SK-N-SH (cell line): Measurements from ENCODE around the gene WASL. TPM values are rescaled to one million over a fixed set of nuclear protein-coding genes. Genes with fewer than 3 reads are reported as not detected.

Experiments used
- CTCF ChIA-PET: fragments of 300-600, 350-600 bp; formaldehyde crosslinking; extraction: SDS; loops from one replicate; lab custom pipeline; 2021; lab: Yijun Ruan, JAX
- POLR2A ChIA-PET: fragments of 350-600 bp; sonication (Branson Sonifier 250); formaldehyde crosslinking; extraction: SDS; loops from one replicate; lab custom pipeline; 2020; ENCODE audit warnings: antibody characterized with exemption, inconsistent platforms; lab: Yijun Ruan, JAX
- DNase-seq: peaks from one replicate; pipeline ENCODE4 v3.0.0; 2012
- H2AFZ ChIP-seq: fragments of 200-600 bp; sonication (generic); 2 replicates; pipeline ENCODE4 v1.8.1; 2016; ENCODE audit warnings: antibody characterized with exemption, mild to moderate bottlenecking, low read depth
- H3F3A ChIP-seq: fragments of 200-600 bp; sonication (generic); replicated peaks from 2 replicates; pipeline ENCODE3; 2016; ENCODE audit warnings: antibody characterized with exemption, mild to moderate bottlenecking; ENCODE audit not compliant: insufficient read depth
- H3K27ac ChIP-seq, 2 experiments: fragments of 200-500 bp in 1 of 2; fragments of 200-600 bp in 1 of 2; sonication (Bioruptor generic) in 1 of 2; sonication (generic), shearing (Covaris generic) in 1 of 2; 2 replicates each; pipeline versions ENCODE4 v1.5.1 to v1.6.1; 2014 to 2016; ENCODE audit warnings: low read depth in 2 of 2, inconsistent platforms in 1 of 2, low read length in 1 of 2, mild to moderate bottlenecking in 1 of 2, mixed read lengths in 1 of 2
- H3K27me3 ChIP-seq: fragments of 200-600 bp; sonication (generic), shearing (Covaris generic); 2 replicates; pipeline ENCODE4 v1.6.1; 2016; ENCODE audit warnings: mixed run types; ENCODE audit not compliant: insufficient read depth
- H3K36me3 ChIP-seq, 2 experiments: fragments of 200-500 bp in 1 of 2; fragments of 200-600 bp in 1 of 2; sonication (Bioruptor generic) in 1 of 2; sonication (generic) in 1 of 2; replicated peaks in 1 of 2; 2 replicates each; pipeline versions ENCODE3 to v1.5.1; 2014 to 2016; ENCODE audit warnings: low read length in 1 of 2, mild to moderate bottlenecking in 1 of 2; ENCODE audit not compliant: insufficient read depth in 2 of 2, control insufficient read depth in 1 of 2
- H3K4me1 ChIP-seq, 2 experiments: fragments of 200-500 bp in 1 of 2; fragments of 200-600 bp in 1 of 2; sonication (Bioruptor generic) in 1 of 2; sonication (generic), shearing (Covaris generic) in 1 of 2; 2 replicates each; pipeline versions ENCODE4 v1.5.1 to v1.6.1; 2014 to 2016; ENCODE audit warnings: low read depth in 1 of 2, low read length in 1 of 2, mixed run types in 1 of 2; ENCODE audit not compliant: insufficient read depth in 2 of 2, control insufficient read depth in 1 of 2
- H3K4me2 ChIP-seq: fragments of 200-600 bp; sonication (generic), shearing (Covaris generic); 2 replicates; pipeline ENCODE4 v1.6.1; 2017; ENCODE audit warnings: mixed run types
- H3K4me3 ChIP-seq, 2 experiments: fragments of 200-500 bp in 1 of 2; fragments of 200-600 bp in 1 of 2; sonication (Bioruptor generic) in 1 of 2; sonication (generic), shearing (Covaris generic) in 1 of 2; 2 replicates each; pipeline versions ENCODE4 v1.5.1 to v1.8.1; 2014 to 2016; ENCODE audit warnings: low read depth in 2 of 2, inconsistent platforms in 1 of 2, low read length in 1 of 2, mild to moderate bottlenecking in 1 of 2, mixed read lengths in 1 of 2, moderate library complexity in 1 of 2
- H3K79me2 ChIP-seq: fragments of 200-600 bp; sonication (generic); 2 replicates; pipeline ENCODE4 v1.8.1; 2017; ENCODE audit warnings: mild to moderate bottlenecking; ENCODE audit not compliant: insufficient read depth
- H3K9ac ChIP-seq: fragments of 200-600 bp; sonication (generic); 2 replicates; pipeline ENCODE4 v1.6.1; 2017; ENCODE audit warnings: mixed run types
- H3K9me2 ChIP-seq: fragments of 200-600 bp; sonication (generic); 2 replicates; pipeline ENCODE4 v1.6.1; 2017; ENCODE audit warnings: mixed run types
- H3K9me3 ChIP-seq: fragments of 200-600 bp; sonication (generic); 2 replicates; pipeline ENCODE4 v1.6.1; 2017; ENCODE audit warnings: mixed run types, mild to moderate bottlenecking, moderate library complexity
- H4K20me1 ChIP-seq: fragments of 200-600 bp; sonication (generic); 2 replicates; pipeline ENCODE4 v1.6.1; 2017; ENCODE audit warnings: mild to moderate bottlenecking, mixed run types; ENCODE audit not compliant: insufficient read depth
- EP300 ChIP-seq, 2 experiments: IDR thresholded peaks; 2 replicates each; pipeline versions ENCODE4 v1.4.0 to v1.6.1; 2012; ENCODE audit warnings: borderline replicate concordance in 1 of 2, low read depth in 1 of 2, low read length in 1 of 2
- GATA2 ChIP-seq: sonication (generic); formaldehyde crosslinking; IDR thresholded peaks from 2 replicates; pipeline ENCODE4 v1.5.0; 2020; ENCODE audit warnings: mild to moderate bottlenecking, missing genetic modification reagents
- JUND ChIP-seq: IDR thresholded peaks from 2 replicates; pipeline ENCODE4 v1.4.0; 2012
- RCOR1 ChIP-seq: fragments of 150-350 bp; IDR thresholded peaks from 2 replicates; pipeline ENCODE4 v1.6.1; 2017; ENCODE audit warnings: antibody characterized with exemption, low read length
- TCF12 ChIP-seq: IDR thresholded peaks from 2 replicates; pipeline ENCODE4 v1.4.0; 2012
- WGBS: methylation state at CpG from one replicate; pipeline ENCODE4 v1.1.6; 2017; ENCODE audit warnings: low lambda C conversion rate; 5-methylcytosine and 5-hydroxymethylcytosine counted together
- polyA plus RNA-seq, 3 experiments: library from polyadenylated mRNA; depleted of rRNA; stranded (reverse); fragments of >200 nt; gene quantifications; 2 replicates each; pipeline ENCODE4 v1.2.3, GENCODE V29; 2012
- TF ChIP-seq, protein P1 (sequence below): IDR thresholded peaks from 2 replicates; pipeline ENCODE4 v1.4.0; 2012; ENCODE audit warnings: low read depth, borderline replicate concordance
- TF ChIP-seq, protein P2 (sequence below): IDR thresholded peaks from 2 replicates; pipeline ENCODE4; 2012

Gene WASL
- polyA plus RNA-seq, 1 of the 3 experiments (the other 2 are of a cell fraction), result 9.9 TPM

DNA sequence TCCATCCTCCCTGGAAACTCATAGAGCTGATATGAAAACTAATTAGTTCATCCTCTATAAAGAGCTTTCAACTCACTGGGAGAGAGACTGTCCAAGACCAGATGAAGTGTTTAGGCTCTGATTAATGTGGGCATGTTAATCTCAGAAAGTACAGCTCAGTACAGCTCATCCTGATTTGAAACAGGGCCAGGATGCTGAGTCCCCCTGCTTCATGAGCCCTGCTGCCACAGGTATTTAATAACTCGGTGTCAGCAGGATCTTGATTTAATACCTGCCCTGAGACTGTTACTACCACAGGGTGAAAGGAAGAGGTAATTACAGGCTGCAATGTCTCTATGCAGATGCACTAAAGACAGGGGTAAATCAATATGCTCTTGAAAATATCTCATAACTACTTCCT is 82.3 kb downstream of the WASL start:
- no peaks in the 10 kb centered on the region for H3K79me2 ChIP-seq

DNA sequence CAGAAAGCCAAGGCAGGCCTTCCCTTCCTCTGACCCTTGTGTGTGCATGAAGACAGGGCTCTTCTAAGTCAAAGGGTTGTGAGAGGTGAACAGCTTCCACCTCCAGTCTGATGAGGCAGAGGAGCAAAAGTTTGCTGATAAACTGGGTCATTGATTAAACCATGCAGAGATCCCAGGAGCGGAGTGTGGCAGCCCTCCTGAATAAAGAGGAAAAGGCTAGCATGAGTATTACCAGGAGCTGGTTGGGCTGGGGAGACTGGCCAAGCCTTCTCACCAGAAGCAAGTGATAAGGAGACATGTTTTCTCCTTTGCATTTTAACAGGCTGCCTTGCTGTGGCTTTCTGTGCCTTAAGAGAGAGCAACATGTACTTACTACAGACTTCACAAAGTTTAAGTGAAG is 82.9 kb downstream of the WASL start:
- Histone ChIP-seq H3K9me2 (no peaks in the 10 kb centered on the region), H3K27me3 (no peaks in the 10 kb centered on the region), H3K4me3 (no peak overlapping the region), H3K27ac (no peak overlapping the region; a peak in 1 of 4 replicates), H4K20me1 (no peaks in the 10 kb centered on the region), H3F3A (no peaks in the 10 kb centered on the region), H3K4me2 (no peak overlapping the region), H3K79me2 (no peaks in the 10 kb centered on the region), H3K9ac (no peak overlapping the region), H3K4me1 (peaks cover 0 to 12% of the 10 kb centered on the region in 2 experiments; a peak in 2 of 4 replicates), H2AFZ (no peak overlapping the region), H3K9me3 (no peaks in the 10 kb centered on the region), H3K36me3 (no peaks in the 10 kb centered on the region)
- POLR2A ChIA-PET, result interaction anchor here (0.6 kb wide), 1 partner anchor 8 kb away, joined by 6 read pairs; no protein-coding TSS in a partner anchor
- DNase-seq, result no peak
- TF ChIP-seq, protein P1, sequence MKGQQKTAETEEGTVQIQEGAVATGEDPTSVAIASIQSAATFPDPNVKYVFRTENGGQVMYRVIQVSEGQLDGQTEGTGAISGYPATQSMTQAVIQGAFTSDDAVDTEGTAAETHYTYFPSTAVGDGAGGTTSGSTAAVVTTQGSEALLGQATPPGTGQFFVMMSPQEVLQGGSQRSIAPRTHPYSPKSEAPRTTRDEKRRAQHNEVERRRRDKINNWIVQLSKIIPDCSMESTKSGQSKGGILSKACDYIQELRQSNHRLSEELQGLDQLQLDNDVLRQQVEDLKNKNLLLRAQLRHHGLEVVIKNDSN, result no peak
- 87% methylated on average over 1 of the region's 1 CpG for WGBS
- CTCF ChIA-PET, result interaction anchor here (0.9 to 4.6 kb wide), 6 partner anchors 8 to 85 kb away, joined by 3 to 27 read pairs (median 4); no protein-coding TSS in a partner anchor

More for the DNA sequence above, 82.3 kb downstream of the WASL start:
- TF ChIP-seq GATA2, result no peak
- TF ChIP-seq, protein P2, sequence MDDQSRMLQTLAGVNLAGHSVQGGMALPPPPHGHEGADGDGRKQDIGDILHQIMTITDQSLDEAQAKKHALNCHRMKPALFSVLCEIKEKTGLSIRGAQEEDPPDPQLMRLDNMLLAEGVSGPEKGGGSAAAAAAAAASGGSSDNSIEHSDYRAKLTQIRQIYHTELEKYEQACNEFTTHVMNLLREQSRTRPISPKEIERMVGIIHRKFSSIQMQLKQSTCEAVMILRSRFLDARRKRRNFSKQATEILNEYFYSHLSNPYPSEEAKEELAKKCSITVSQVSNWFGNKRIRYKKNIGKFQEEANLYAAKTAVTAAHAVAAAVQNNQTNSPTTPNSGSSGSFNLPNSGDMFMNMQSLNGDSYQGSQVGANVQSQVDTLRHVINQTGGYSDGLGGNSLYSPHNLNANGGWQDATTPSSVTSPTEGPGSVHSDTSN, result peak; percentile 65
- TF ChIP-seq TCF12, result peak; percentile 21; the same call in 1 of the 2 replicates
- TF ChIP-seq EP300 (IDR thresholded peaks at IDR 0.05; ENCODE audit: borderline replicate concordance in 1 of 2, low read depth in 1 of 2, low read length in 1 of 2), result 0 out of 4 replicates have a peak, but pooled peaks of 1 of the 2 experiments have one; percentile 35
- H3K27me3 ChIP-seq, result no peaks in the 10 kb centered on the region
- no peaks in the 10 kb centered on the region for H3F3A ChIP-seq
- no peaks in the 10 kb centered on the region for H3K36me3 ChIP-seq
- no peaks in the 10 kb centered on the region for H3K9me3 ChIP-seq
- no peak overlapping the region for H3K4me2 ChIP-seq
- H4K20me1 ChIP-seq, result no peaks in the 10 kb centered on the region
- 38% methylated on average over 1 of the region's 1 CpG for WGBS
- H3K4me1 ChIP-seq, result peaks cover 0 to 10% of the 10 kb centered on the region in 2 experiments; a peak in 2 of 4 replicates
- no peaks in the 10 kb centered on the region for H3K9me2 ChIP-seq
- no peak overlapping the region for H2AFZ ChIP-seq
- ChIA-PET CTCF (interaction anchor here (0.7 to 4.6 kb wide), 6 partner anchors 10 to 1264 kb away, joined by 3 to 27 read pairs (median 4); no protein-coding TSS in a partner anchor), POLR2A (no interaction called here)
- no peak overlapping the region for H3K27ac ChIP-seq
- DNase-seq, result peak; percentile 30
- no peak overlapping the region for H3K9ac ChIP-seq
- no peak overlapping the region for H3K4me3 ChIP-seq

DNA sequence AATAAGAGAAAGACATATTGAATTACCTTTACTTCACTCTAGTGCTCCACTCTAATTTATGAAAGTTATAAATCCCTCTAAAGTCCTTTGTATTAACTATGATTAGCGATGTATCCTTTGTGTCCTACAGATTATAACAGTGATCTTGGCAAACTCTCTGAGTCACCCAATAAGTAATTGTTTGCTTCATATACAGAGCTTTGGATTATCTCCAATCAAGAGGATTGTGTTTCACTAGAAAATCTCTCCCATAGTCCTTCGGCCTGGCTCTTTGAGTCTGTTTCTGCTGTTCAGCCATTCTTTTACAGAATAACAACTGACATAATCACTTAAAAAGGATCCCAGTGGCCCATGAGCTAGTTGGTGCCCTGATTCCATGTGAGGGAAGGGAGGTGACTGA is 83.6 kb downstream of the WASL start:
- no peaks in the 10 kb centered on the region for H3F3A ChIP-seq
- H3K9me2 ChIP-seq, result no peaks in the 10 kb centered on the region
- H3K79me2 ChIP-seq, result no peaks in the 10 kb centered on the region
- no peaks in the 10 kb centered on the region for H3K36me3 ChIP-seq
- H3K27ac ChIP-seq, result no peak overlapping the region
- ChIA-PET POLR2A (interaction anchor here (0.6 kb wide), 1 partner anchor 8 kb away, joined by 6 read pairs; no protein-coding TSS in a partner anchor), CTCF (interaction anchor here (0.8 to 3.1 kb wide), 3 partner anchors 8 to 29 kb away, joined by 3 to 17 read pairs (median 4); no protein-coding TSS in a partner anchor)
- TF ChIP-seq, protein P2, result peak; percentile 36; the same call in 1 of the 2 replicates
- TF ChIP-seq RCOR1 (no peak), JUND (peak; percentile 31)
- H2AFZ ChIP-seq, result no peak overlapping the region
- no peak overlapping the region for H3K9ac ChIP-seq
- no peaks in the 10 kb centered on the region for H4K20me1 ChIP-seq
- 56% methylated on average over 2 of the region's 2 CpGs for WGBS
- H3K4me2 ChIP-seq, result no peak overlapping the region
- H3K4me3 ChIP-seq, result no peak overlapping the region
- peaks cover 0 to 17% of the 10 kb centered on the region in 2 experiments; a peak in 2 of 4 replicates for H3K4me1 ChIP-seq
- DNase-seq, result no peak
- no peaks in the 10 kb centered on the region for H3K9me3 ChIP-seq
- no peaks in the 10 kb centered on the region for H3K27me3 ChIP-seq
